Stimulated activated CD8-positive, alpha-beta memory T cell treated with anti-CD3 and anti-CD28 coated beads, Interleukin-2, amount 100 ng/mL, for 1 hour (primary cell): ENCODE data around the gene CCNJL.
"Not testable (repeated sequence)": the region's sequence is repeated elsewhere in the genome, so short reads cannot be mapped to it uniquely, and the experiment has no call there.

ENCODE experiments used
- DNase-seq, 2 donors: peaks; one replicate each; pipeline ENCODE4 v3.0.0-alpha.2; 2020; ENCODE audit warnings: low read depth in 2 of 2

Gene CCNJL, protein sequence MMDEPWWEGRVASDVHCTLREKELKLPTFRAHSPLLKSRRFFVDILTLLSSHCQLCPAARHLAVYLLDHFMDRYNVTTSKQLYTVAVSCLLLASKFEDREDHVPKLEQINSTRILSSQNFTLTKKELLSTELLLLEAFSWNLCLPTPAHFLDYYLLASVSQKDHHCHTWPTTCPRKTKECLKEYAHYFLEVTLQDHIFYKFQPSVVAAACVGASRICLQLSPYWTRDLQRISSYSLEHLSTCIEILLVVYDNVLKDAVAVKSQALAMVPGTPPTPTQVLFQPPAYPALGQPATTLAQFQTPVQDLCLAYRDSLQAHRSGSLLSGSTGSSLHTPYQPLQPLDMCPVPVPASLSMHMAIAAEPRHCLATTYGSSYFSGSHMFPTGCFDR

DNA sequence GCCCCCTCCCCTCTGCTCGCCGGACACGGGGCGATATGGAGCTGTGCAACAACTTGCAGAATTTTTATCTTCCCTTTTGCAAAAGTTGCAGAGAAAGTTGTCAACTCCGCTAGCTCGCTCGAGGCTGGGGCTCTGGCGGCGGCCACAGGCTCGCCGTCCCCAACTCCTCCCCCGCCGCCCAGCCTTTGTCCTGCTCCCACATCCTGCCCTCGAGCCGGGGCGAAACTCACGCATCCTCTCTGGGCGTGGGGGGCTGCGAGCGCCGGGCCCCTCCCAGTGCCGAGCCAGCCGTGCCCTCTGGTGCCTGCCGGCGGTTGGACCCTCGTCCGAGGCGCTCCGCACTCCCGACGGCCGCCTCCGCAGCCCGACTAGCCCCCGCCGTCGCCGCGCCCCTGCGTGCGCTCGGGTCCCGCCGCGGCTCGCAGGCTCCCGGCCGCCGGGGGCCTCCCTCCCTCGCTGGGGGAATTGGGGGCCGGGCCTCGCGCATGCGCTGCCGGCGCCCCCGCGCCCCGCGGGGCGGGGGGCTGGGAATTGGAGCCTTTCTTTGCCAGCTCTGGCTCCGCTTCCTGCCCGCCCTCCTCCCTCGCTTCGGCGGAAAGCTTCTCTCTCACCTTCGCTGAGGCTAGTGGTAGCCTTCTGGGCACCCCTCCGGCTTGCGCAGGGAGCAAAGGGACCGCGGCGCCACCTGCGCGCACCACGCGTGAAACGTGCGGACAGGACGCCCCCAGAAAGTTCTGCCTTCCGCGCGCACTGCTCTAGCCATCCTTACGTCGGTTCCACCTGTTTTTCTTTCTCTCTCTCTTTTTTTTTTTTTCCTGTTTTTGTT lies at the start of gene CCNJL:
Gene CCNJL (minus strand): TSS at position 431 of the 826 bp plus-strand sequence. CDS start 641 bp downstream, outside the sequence.
- DNase-seq: no peak

DNA sequence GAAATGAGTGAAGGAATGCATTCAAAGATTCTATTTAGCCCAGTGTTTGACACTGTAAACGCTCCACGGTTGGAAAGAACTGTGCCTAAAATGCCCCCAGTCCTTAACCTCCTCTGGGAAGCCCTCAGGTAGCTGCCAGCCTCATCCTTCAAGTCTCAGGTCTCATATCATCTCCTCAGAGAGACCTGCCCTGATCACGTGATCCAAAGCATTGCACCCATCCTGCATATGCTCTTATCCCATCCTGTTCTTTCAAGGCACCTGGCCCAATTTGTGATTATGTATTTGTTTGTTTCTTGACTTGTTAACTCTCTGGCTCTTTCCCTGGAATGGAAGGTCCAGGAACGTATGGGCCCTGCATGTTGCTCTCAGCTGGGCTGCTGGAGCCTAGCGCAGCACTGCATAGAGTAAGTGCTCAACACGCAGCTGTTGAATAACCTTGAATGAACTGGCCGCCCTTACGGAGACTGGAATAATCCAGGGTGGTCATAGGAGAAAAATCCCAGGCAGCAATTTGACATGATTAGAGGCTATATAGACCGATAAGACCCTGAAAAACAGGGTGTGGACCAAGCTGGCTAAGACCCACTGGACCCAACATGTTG lies 49.4 kb upstream of the CCNJL start:
- DNase-seq: no peak

DNA sequence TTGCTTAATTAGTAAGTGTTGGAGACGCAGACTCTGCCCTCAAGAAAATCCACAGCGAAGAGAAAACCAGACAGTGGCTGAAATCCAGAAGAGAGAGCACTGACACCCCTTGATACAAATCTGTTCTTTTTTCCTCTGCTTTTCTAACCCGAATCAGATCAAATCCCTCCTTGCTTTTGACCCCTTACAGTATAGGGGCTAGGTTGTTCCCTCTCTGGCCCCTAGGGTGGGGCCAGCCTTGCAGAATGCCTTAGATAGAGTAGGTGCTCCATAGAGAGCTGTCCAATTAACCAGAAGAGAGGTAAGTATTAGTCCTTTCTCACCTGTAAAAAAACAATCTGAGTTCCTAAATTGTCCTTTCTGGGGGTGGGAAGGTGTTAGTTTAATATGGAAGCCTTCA lies 47.9 kb upstream of the CCNJL start:
- DNase-seq: no peak

DNA sequence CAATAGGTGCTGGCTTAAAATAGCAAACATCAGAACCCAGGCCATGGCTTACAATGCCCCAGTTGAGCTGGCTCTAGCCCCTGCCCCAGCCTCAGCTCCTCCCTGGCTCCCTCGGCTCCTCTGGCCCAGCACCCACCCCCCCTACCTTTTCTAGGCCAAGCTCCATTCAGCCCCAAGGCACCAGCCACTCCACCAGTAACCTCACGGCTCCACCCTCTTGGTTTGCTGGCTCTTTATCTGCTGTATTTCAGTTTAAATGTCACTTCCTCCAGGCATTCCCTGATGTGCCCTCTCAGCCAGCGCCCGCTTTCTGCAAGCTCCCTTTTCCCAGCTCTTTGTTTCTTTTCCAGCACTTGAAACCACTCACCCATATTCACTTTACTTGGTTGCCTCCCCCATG lies 47.5 kb upstream of the CCNJL start:
- no peak for DNase-seq

DNA sequence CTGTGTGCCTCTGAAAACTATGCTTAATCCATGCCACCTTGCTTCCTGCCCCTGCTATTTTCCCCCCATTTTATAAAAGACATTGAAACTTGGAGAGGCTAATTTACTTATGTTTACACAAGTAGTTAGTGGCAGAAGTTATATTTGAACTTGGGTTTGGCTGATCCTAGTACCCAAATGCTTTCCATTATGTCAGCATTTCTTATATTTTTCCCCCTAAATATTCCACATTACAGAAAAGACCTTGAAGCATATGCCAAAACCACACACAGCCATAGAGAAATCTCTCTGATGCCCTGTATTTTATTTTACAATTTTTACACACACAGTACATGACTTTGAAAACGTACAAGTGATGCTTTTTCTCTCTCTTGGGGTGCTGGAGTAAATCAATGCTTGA lies 46.9 kb upstream of the CCNJL start:
- DNase-seq: no peak

DNA sequence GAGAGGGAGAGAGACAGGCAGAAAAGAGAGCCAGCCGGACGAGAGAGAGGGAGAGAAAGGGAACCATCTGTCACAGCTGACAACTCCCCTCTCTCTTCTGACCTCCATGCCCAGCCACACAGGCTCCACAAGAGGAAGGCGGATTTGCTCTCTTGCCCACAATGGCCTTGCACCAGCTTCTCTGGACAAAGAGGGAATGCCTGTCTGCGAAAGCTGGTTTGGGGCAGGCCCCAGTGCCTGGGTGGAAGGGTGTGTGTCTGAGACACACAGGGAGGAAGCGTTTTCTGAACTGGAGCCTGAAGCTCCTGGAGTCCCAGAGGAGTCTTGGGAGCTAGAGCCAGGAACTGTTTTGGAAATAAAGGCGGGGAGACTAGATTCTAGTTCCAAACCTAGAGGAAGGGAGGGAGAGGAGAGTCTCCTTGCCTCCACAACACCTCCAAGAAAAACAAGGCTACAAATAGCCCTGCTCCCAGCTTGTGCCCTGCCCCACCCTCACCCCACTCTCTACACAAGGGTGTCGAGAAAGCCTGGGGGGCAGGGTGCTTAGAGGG lies 45.6 kb upstream of the CCNJL start:
- DNase-seq: no peak

DNA sequence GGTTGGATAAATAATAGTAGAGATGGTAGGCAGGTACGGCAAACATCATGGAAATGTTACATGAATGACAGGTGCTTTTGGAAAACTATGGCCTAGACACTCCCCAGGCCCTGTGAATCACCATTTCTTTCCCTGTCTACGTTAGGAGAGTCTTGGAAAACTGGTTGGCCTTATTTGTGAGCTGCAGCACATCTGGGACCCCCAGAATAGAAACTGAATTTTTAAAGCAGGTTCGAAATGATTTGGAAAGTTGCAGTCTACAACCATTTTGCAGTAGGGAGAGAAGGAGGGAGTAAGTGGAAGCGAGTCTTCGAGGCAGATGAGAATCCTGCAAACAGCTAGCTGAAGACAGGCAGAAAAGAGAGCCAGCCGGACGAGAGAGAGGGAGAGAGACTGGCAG lies 45.0 kb upstream of the CCNJL start:
- DNase-seq: no peak

DNA sequence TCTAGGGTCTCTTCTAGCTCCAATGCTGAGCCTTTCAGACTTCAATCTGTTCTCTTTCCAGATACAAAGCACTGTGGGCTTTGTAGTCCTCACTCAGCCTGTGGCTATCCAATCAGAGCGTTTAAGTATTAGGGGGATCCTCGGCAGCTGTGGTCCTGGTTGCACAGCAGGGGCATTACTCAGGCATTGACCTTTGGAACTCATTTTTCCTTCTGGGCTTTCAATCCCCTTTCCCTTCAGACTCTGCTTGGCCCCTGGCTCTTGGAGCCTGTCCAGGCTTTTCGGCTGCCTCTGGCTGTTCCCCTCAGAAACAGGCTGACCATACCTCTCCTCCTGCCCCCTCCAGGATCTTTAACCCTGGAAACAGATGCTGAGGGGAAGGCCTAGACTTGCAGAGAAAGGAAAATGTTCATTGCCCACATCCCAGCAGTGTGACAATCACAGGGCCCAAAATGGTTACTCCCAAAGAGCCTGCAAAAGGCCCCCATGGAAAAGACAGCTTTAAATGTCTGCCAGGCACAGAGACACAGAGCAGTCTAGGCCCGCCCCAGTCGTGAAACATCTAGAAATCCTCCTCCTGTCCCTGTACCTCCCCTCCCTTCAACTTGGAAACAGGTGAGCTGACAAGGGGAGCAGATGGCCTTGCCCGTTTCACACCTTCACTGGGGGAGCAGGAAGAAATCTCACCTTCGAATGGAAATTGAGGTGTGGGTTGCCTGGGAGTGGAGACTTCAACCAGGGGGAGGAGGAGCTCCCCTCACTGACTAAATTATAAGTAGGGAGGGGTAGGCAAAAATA lies 44.4 kb upstream of the CCNJL start:
- DNase-seq: no peak

DNA sequence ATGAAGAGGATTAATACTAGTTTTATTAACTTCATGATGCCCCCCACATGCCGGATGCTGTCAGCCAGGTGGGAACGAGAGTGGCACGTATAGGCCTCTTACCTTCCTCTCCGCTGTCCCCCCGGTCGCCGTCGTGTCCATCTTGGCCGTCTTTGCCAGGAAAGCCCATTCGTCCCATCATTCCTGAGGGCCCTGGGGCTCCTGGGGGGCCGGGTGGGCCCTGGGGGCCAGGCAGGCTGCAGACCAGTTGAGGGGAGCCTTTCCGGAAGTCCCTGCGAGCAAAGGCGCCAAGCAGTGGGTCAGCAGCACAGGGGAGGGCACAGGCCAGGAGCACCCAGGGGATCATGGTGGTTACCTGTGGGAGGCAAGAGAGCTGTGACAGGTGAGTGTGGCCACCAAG lies 42.3 kb upstream of the CCNJL start:
- DNase-seq: no peak

DNA sequence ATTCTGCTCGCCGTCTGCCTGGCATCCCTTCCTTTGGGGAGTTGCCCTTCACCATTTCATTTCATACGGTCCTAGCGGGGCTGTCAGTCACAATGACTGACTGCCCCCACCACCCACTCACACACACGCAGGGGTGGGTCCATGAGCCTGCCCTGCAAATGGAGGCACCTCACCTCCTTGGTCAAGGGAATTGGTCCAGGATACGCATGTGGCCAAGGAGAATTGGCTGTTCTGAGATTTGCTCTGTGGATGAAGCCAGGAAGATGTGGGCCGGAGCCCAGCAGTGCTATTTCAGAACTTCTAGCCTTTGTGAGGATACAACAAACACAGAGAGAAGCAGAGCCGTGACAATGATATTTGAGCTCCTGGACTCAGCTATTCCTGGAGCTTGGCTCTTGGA lies 41.0 kb upstream of the CCNJL start:
- no peak for DNase-seq

DNA sequence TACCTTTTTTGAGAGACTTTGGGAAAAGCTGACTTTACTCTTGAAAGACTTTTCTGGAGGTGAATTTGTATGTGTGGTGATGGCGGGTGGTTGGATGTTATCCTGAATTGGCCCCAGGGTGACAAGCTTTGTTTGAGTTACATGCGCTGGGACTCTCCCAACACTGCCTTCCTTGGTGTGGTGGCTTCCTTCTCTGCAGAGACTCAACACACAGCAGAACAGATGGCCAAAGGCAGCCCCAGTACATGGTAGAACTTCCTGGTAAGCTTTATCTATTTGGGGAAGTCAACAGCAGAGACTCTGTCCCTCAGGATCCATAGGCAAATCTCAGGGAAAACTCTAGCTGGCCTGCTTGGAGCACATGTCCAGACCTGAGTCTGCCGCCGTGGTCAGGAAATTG lies 39.9 kb upstream of the CCNJL start:
- DNase-seq: no peak

DNA sequence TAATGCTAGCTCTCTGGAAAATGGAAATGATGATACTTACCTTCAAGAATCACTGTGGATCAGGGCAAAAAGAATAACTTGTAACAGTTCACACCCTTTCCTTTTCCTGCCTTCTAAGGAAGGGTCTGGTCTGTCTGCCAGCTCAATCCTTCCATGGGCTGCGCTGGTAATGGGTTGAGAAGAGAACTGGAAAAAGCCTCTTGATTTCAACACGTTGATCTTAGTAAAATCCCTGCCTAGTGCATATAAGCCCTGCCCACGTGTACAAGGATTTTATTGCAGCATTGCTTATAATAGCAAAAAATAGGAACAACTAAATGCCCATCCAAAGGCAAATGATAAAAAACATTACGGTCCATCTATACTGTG lies 37.6 kb upstream of the CCNJL start:
- DNase-seq: no peak

DNA sequence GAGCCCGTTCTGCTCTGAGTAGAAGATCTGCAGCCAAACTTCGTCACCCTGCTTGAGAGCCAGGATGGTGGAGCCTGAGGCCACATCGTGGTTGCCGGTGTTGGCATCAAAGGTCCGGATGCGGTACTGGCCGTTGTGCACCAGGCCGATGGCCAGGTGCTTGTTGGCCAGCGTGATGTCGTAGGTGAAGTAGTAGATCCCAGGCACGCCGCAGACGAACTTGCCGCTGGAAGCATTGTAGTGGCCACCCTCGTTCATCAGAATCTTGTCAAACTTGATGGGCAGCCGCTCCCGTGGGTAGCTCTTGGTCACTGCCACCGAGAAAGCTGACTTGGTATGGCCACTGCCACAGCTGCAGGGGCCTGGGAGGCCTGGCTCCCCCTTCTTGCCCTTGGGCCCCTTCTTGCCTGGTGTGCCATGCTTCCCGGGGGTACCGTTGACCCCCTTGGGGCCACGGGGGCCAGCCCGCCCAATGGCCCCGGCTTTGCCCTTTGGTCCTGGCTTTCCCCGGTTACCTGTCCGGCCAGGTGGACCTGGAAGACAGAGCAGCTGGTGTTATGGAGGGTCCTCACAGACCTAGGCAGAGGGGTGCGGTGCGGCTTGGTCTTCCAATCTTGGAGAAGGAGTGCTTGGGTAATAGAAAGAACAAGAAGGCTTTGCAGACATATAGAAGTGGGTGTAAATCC lies 37.0 kb upstream of the CCNJL start:
- DNase-seq: no peak

DNA sequence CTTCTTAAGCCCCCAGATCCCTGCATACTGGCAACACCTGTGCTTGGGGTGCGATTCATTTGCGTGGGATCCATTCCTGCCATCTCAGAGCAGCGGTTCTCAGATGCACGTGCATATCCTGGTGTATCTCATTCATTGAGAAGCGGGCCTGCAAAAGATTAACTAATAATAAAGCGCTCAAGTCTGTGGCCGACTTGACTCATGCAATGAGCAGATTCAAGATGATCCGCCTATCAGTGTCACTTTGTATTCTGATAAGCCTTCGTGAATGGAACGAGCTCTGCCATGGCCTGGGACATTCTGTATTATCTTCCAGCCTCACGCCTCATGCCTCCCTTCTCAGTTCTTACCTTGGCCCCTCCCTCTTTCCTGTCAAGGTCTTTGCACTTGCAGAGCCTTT lies 35.7 kb upstream of the CCNJL start:
- no peak for DNase-seq

DNA sequence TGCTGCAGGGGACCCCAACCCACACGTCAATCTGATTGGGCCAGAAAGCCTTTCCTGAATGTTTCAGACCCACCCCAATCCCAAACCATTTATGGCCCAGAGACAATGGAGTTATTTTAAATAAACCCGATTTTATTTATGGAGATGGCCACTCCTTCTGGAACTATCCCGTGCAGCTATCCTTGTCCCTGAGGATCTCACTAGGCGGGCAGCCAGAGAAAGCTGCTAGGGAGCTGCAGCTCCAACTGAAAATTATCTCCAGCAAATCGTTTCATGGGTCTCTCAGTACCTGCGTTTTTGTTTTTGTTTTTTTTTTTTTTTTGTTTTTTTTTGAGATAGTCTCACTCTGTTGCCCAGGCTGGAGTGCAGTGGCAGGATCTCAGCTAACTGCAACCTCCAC lies 35.1 kb upstream of the CCNJL start:
- DNase-seq: no peak

DNA sequence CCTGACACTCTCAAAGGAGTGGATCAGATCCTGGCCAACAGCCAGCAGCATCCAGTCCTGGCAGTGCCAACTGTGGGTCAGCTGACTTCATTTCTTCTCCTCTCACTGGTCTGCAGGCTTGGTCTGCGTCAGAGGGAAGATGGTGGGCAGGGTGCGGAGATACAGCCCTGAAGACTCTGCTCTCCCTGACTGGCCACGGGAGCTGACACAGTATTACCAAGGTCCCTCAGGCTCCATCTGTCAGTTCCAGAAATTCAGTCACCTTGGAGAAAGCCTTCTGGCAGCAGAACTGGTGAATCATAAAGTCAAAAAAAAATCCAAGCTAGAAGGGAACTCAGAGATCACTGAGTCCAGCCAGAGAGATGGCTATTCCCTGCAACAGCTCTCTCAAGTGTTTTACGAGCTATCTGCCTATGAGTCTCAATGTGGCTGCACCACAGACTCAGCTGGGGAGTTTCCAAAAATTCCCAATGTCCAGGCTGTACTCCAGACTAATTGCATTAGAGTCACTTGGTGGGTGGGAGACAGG lies 30.1 kb upstream of the CCNJL start:
- DNase-seq: no peak

DNA sequence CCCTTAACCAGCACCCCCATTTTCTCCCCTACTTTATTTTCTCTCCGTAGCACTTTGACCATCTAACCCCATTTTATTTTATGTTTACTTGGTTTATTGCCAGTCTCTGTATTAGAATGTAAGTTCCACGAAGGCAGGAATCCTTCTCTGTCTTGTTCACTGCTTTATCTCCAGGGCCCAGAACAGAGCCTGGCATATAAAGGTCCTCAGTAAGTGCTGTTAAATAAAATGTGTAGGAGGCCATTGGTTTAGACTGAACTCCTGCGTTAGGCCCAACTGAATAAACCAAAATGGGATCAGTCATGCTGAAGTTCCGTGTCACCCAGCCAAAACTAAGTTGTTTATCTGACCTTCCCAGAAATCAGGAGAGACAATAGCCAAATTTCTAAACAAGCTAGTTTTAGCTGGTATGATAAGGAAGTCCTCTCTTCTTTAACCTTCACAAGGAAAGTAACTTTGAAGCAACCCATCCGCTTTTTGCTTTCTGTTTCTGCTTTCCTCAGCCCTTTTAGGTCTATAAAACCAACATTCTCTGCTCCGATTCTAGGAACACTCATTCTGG lies 29.0 kb upstream of the CCNJL start:
- no peak for DNase-seq

DNA sequence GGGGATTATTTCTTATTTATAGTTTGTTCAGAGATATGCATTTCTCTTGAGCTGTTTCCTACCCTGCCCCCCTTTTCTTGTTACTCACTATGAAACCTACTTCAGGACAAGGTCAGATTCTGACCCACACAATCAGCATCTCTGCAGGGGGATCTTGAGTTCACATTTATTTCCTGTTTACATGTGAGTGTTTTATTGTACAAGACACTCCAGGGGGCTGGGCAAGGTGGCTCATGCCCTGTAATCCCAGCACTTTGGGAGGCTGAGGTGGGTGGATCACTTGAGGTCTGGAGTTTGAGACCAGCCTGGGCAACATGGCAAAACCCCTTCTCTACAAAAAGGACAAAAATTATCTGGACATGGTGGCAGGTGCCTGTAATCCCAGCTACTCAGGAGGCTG lies 28.1 kb upstream of the CCNJL start:
- DNase-seq: not testable (repeated sequence)

DNA sequence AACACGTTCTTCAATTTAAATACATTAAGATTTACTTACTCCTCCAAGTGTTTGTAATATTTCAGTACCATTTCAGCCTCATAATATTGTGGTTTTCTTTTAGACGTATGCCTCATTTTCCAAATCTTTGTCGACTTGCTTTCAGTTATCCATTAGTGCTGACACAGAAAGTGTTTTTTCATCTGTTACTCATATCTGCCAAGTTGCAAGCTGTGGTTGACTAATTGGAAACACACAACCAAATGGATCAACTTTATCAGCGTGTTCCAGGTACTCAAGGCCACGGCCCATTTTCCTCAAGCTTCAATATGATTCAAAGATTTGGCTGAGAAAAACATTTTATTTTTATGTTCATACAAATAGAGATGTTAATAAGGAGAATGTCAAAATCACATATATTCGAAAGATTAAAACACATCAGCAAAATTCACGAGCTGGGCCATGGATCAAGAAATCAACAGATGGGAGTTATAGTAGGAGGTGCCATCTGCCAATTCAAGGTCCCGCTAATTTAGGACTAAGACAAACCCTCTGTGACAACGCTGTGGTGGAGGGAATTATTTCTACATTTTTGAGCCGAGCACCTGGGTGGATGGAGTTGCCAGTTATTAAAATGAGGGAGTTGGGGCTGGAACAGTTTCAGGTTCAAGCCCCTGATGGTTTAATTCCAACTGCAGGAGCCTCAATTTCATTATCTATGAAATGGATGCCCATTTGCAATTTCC lies 27.2 kb upstream of the CCNJL start:
- no peak for DNase-seq

DNA sequence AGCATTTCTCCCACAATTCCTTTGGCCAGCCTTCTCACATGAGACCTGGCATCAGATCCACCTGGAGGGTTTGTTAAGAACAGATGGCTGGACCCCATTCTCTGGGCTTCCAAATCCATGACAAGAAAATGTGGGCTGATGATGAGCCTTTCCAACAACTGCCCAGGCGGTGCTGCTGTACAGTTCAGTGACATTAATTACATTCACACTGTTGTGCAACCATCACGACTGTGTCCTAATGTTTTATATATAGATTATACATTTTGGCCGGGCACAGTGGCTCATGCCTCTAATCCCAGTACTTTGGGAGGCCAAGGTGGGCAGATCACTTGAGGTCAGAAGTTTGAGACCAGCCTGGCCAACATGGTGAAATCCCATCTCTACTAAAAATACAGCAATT lies 22.4 kb upstream of the CCNJL start:
- not testable (repeated sequence) for DNase-seq
